A673 (cell line): ENCODE measurements around the gene ROBO2.

Experiments
- EZH2 ChIP-seq: fragments of 200-600 bp; sonication (generic); IDR thresholded peaks from 2 replicates; pipeline ENCODE4 v1.6.1; 2017; ENCODE audit warnings: borderline replicate concordance, low read depth, mild to moderate bottlenecking, mixed read lengths, antibody characterized with exemption, low read length; ENCODE audit not compliant: poor library complexity, severe bottlenecking
- TF ChIP-seq, protein P1 (sequence below): fragments of 300-800, 200-600 bp; sonication (generic); conservative IDR thresholded peaks from 2 replicates; pipeline ENCODE4 v1.5.1; 2017; ENCODE audit warnings: low read depth, mild to moderate bottlenecking, antibody characterized with exemption, low read length, moderate library complexity, mixed read lengths

DNA sequence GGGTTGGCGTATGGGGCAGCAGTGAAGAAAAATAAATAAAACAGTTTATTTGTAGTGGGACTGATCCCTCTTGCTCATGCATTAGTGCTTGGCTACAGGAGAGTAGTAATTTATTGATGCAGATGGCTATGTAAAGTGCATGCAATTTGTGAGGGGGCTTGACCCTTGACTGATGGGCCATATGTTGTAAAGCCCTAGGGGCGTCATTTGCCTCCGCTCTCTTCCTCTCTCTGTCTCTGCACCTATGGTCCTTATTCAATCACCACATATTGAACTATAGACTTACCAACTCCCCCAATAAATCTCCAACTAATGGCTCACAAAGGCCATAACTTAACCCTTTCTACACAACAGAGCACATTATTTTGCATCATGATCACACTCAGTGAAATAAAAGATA is 227.7 kb downstream of the ROBO2 start:
- TF ChIP-seq, protein P1, sequence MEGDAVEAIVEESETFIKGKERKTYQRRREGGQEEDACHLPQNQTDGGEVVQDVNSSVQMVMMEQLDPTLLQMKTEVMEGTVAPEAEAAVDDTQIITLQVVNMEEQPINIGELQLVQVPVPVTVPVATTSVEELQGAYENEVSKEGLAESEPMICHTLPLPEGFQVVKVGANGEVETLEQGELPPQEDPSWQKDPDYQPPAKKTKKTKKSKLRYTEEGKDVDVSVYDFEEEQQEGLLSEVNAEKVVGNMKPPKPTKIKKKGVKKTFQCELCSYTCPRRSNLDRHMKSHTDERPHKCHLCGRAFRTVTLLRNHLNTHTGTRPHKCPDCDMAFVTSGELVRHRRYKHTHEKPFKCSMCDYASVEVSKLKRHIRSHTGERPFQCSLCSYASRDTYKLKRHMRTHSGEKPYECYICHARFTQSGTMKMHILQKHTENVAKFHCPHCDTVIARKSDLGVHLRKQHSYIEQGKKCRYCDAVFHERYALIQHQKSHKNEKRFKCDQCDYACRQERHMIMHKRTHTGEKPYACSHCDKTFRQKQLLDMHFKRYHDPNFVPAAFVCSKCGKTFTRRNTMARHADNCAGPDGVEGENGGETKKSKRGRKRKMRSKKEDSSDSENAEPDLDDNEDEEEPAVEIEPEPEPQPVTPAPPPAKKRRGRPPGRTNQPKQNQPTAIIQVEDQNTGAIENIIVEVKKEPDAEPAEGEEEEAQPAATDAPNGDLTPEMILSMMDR: no peak
- TF ChIP-seq EZH2: no peak
